ENCODE results near the gene PODN.

GRCh38 chr1:53075206-53075605 lies 13.2 kb downstream of the PODN start:
- no peak for TF ChIP-seq CTCF (IDR thresholded peaks at IDR 0.05)
- no peak for TF ChIP-seq POLR2A (IDR thresholded peaks at IDR 0.05)
- TF ChIP-seq EP300 (IDR thresholded peaks at IDR 0.05): no peak

All from tibial nerve (tissue), 4 donors.